BLaER1 treated with 17β-estradiol and CSF1 and Interleukin-3, amounts not matched to agents 10 nM and 100 nM (cell line): ENCODE measurements around the gene NEDD4L.

Source experiments
- H3K27ac ChIP-seq, 11 experiments: shearing (Covaris generic); formaldehyde crosslinking; 2 replicates each; pipeline ENCODE4 v1.8.1; 2022
- H3K27me3 ChIP-seq, 11 experiments: shearing (Covaris generic); formaldehyde crosslinking; 2 replicates each; pipeline ENCODE4 v1.8.1; 2022
- H3K36me3 ChIP-seq, 11 experiments: shearing (Covaris generic); formaldehyde crosslinking; 2 replicates each; pipeline ENCODE4 v1.8.1; 2022
- H3K4me1 ChIP-seq, 10 experiments: shearing (Covaris generic); formaldehyde crosslinking; 2 replicates each; pipeline ENCODE4 v1.8.1; 2022
- H3K4me2 ChIP-seq, 11 experiments: shearing (Covaris generic); formaldehyde crosslinking; 2 replicates each; pipeline ENCODE4 v1.8.1; 2022
- H3K4me3 ChIP-seq, 10 experiments: shearing (Covaris generic); formaldehyde crosslinking; 2 replicates each; pipeline ENCODE4 v1.8.1; 2022
- H3K9ac ChIP-seq, 11 experiments: shearing (Covaris generic); formaldehyde crosslinking; 2 replicates each; pipeline ENCODE4 v1.8.1; 2022
- H3K9me3 ChIP-seq, 11 experiments: shearing (Covaris generic); formaldehyde crosslinking; replicated peaks in 1 of 11; 2 replicates each; pipeline ENCODE4 v1.8.1; 2022
- H4K20me1 ChIP-seq, 11 experiments: shearing (Covaris generic); formaldehyde crosslinking; 2 replicates each; pipeline ENCODE4 v1.8.1; 2022
- Cebpa-rat ChIP-seq, 11 experiments: shearing (Covaris generic); IDR thresholded peaks; 2 replicates each; pipeline ENCODE4 v1.8.1; 2022

The NEDD4L gene

GRCh38 chr18:58183226-58183625, 139.2 kb downstream of the NEDD4L start:
- no peak overlapping the region for H3K27ac ChIP-seq

GRCh38 chr18:58186258-58186948, 142.4 kb downstream of the NEDD4L start:
- Histone ChIP-seq H3K4me3 (no peak overlapping the region), H3K27ac (no peak overlapping the region), H4K20me1 (peaks cover 0 to 85% (median 18%) of the 10 kb centered on the region in 11 experiments; a peak in 12 of 22 replicates), H3K9ac (no peak overlapping the region), H3K4me2 (peak overlapping the region in 5 of 11 experiments; percentile 1 to 43 (median 20); a peak in 6 of 22 replicates), H3K36me3 (0 out of 22 replicates have a peak, but pooled peaks cover 0 to 6% (median 0%) of the 10 kb centered on the region in 11 experiments), H3K4me1 (peaks cover 0 to 22% (median 5%) of the 10 kb centered on the region in 10 experiments; a peak in 8 of 20 replicates), H3K9me3 (no peaks in the 10 kb centered on the region), H3K27me3 (no peaks in the 10 kb centered on the region)
- TF ChIP-seq Cebpa-rat (IDR thresholded peaks at IDR 0.05) = no peak

More at GRCh38 chr18:58183226-58183625, 139.2 kb downstream of the NEDD4L start:
- peaks cover 0 to 16% (median 5%) of the 10 kb centered on the region in 10 experiments; a peak in 8 of 20 replicates for H3K4me1 ChIP-seq
- no peaks in the 10 kb centered on the region for H3K9me3 ChIP-seq
- no peak overlapping the region for H3K9ac ChIP-seq
- 0 out of 22 replicates have a peak, but pooled peaks cover 0 to 3% (median 0%) of the 10 kb centered on the region in 11 experiments for H3K36me3 ChIP-seq
- no peaks in the 10 kb centered on the region for H3K27me3 ChIP-seq
- H3K4me3 ChIP-seq = no peak overlapping the region
- TF ChIP-seq Cebpa-rat (IDR thresholded peaks at IDR 0.05) = no peak
- H3K4me2 ChIP-seq = no peak overlapping the region
- peaks cover 0 to 78% (median 21%) of the 10 kb centered on the region in 11 experiments; a peak in 15 of 22 replicates for H4K20me1 ChIP-seq

GRCh38 chr18:58187674-58188073, 143.6 kb downstream of the NEDD4L start:
- H3K27ac ChIP-seq = no peak overlapping the region
- no peaks in the 10 kb centered on the region for H3K9me3 ChIP-seq
- no peak overlapping the region for H3K4me2 ChIP-seq
- H3K4me1 ChIP-seq = peaks cover 0 to 22% (median 5%) of the 10 kb centered on the region in 10 experiments; a peak in 8 of 20 replicates
- H4K20me1 ChIP-seq = peaks cover 0 to 84% (median 16%) of the 10 kb centered on the region in 11 experiments; a peak in 12 of 22 replicates
- no peak for TF ChIP-seq Cebpa-rat (IDR thresholded peaks at IDR 0.05)
- 0 out of 22 replicates have a peak, but pooled peaks cover 0 to 6% (median 0%) of the 10 kb centered on the region in 11 experiments for H3K36me3 ChIP-seq
- H3K9ac ChIP-seq = no peak overlapping the region
- H3K4me3 ChIP-seq = no peak overlapping the region
- no peaks in the 10 kb centered on the region for H3K27me3 ChIP-seq

- H3K27me3 ChIP-seq = no peaks in the 10 kb centered on the region
- H3K9ac ChIP-seq = no peak overlapping the region
- H3K4me1 ChIP-seq = peaks cover 0 to 22% (median 5%) of the 10 kb centered on the region in 10 experiments; a peak in 8 of 20 replicates
- peaks cover 0 to 88% (median 12%) of the 10 kb centered on the region in 11 experiments; a peak in 13 of 22 replicates for H4K20me1 ChIP-seq
- no peak overlapping the region for H3K4me2 ChIP-seq
- TF ChIP-seq Cebpa-rat (IDR thresholded peaks at IDR 0.05) = no peak
- no peak overlapping the region for H3K27ac ChIP-seq
- H3K36me3 ChIP-seq = 0 out of 22 replicates have a peak, but pooled peaks cover 0 to 6% (median 0%) of the 10 kb centered on the region in 11 experiments
- H3K4me3 ChIP-seq = no peak overlapping the region
- H3K9me3 ChIP-seq = no peaks in the 10 kb centered on the region
Measured at GRCh38 chr18:58188996-58189395, 145.0 kb downstream of the NEDD4L start.

- no peak for TF ChIP-seq Cebpa-rat (IDR thresholded peaks at IDR 0.05)
- Histone ChIP-seq H3K4me2 (0 out of 22 replicates have a peak overlapping the region, but pooled peaks of 1 of the 11 experiments have one; percentile 16), H3K27me3 (peaks cover 0 to 11% (median 0%) of the 10 kb centered on the region in 11 experiments; a peak in 3 of 22 replicates), H3K9ac (no peak overlapping the region), H3K4me1 (peaks cover 7 to 32% (median 16%) of the 10 kb centered on the region in 10 experiments; a peak in 15 of 20 replicates), H3K4me3 (no peak overlapping the region), H3K9me3 (no peaks in the 10 kb centered on the region), H3K27ac (no peak overlapping the region), H3K36me3 (0 out of 22 replicates have a peak, but pooled peaks cover 0 to 6% (median 0%) of the 10 kb centered on the region in 11 experiments), H4K20me1 (peaks cover 0 to 91% (median 13%) of the 10 kb centered on the region in 11 experiments; a peak in 13 of 22 replicates)
Measured at GRCh38 chr18:58190842-58191530, 147.0 kb downstream of the NEDD4L start.

GRCh38 chr18:58191626-58192025, 147.6 kb downstream of the NEDD4L start:
- TF ChIP-seq Cebpa-rat (IDR thresholded peaks at IDR 0.05) = no peak
- Histone ChIP-seq H3K27ac (no peak overlapping the region), H3K36me3 (0 out of 22 replicates have a peak, but pooled peaks cover 0 to 6% (median 0%) of the 10 kb centered on the region in 11 experiments), H3K9me3 (no peaks in the 10 kb centered on the region), H3K4me2 (no peak overlapping the region), H3K27me3 (peaks cover 0 to 11% (median 0%) of the 10 kb centered on the region in 11 experiments; a peak in 3 of 22 replicates), H4K20me1 (peaks cover 0 to 91% (median 11%) of the 10 kb centered on the region in 11 experiments; a peak in 12 of 22 replicates), H3K4me1 (peaks cover 7 to 31% (median 13%) of the 10 kb centered on the region in 10 experiments; a peak in 15 of 20 replicates), H3K4me3 (no peak overlapping the region), H3K9ac (no peak overlapping the region)

- no peak overlapping the region for H3K4me3 ChIP-seq
- H3K36me3 ChIP-seq = 0 out of 22 replicates have a peak, but pooled peaks cover 0 to 6% (median 0%) of the 10 kb centered on the region in 11 experiments
- peaks cover 0 to 11% (median 0%) of the 10 kb centered on the region in 11 experiments; a peak in 3 of 22 replicates for H3K27me3 ChIP-seq
- H3K9me3 ChIP-seq = no peaks in the 10 kb centered on the region
- H3K27ac ChIP-seq = no peak overlapping the region
- H3K4me2 ChIP-seq = no peak overlapping the region
- no peak for TF ChIP-seq Cebpa-rat (IDR thresholded peaks at IDR 0.05)
- H3K9ac ChIP-seq = no peak overlapping the region
- H4K20me1 ChIP-seq = peaks cover 0 to 91% (median 8%) of the 10 kb centered on the region in 11 experiments; a peak in 12 of 22 replicates
- peaks cover 15 to 36% (median 20%) of the 10 kb centered on the region in 10 experiments; a peak in 15 of 20 replicates for H3K4me1 ChIP-seq
Measured at GRCh38 chr18:58192519-58192918, 148.5 kb downstream of the NEDD4L start.

- H3K4me2 ChIP-seq = no peak overlapping the region
- H3K27ac ChIP-seq = no peak overlapping the region
- no peak overlapping the region for H3K4me3 ChIP-seq
- H4K20me1 ChIP-seq = peaks cover 0 to 81% (median 4%) of the 10 kb centered on the region in 11 experiments; a peak in 10 of 22 replicates
- TF ChIP-seq Cebpa-rat (IDR thresholded peaks at IDR 0.05) = no peak
- peaks cover 0 to 11% (median 0%) of the 10 kb centered on the region in 11 experiments; a peak in 3 of 22 replicates for H3K27me3 ChIP-seq
- H3K9me3 ChIP-seq = no peaks in the 10 kb centered on the region
- no peaks in the 10 kb centered on the region for H3K36me3 ChIP-seq
- H3K9ac ChIP-seq = no peak overlapping the region
- H3K4me1 ChIP-seq = peaks cover 17 to 38% (median 21%) of the 10 kb centered on the region in 10 experiments; a peak in 15 of 20 replicates
Measured at GRCh38 chr18:58194028-58194427, 150.0 kb downstream of the NEDD4L start.
